ENCODE measurements around the gene NOD1. TPM values are rescaled to one million over a fixed set of nuclear protein-coding genes. Genes with fewer than 3 reads are reported as not detected.
"Not testable (repeated sequence)": the region's sequence is repeated elsewhere in the genome, so short reads cannot be mapped to it uniquely, and the experiment has no call there.

Gene NOD1
- total RNA-seq (10 to 100 TPM in 1 of 9 donors, 1 to 10 TPM in 8; 3.6 to 11.2 (median 6.9) TPM), polyA plus RNA-seq (10 to 100 TPM in 2 of 3 donors, 1 to 10 TPM in 1; 5.0 to 18.0 (median 10.9) TPM)
- long read RNA-seq, donor 1 = 0 reads
- long read RNA-seq, donor 2 = 0 reads
- long read RNA-seq, donor 3 = 0 reads
- long read RNA-seq, donor 4, partial matches to known transcripts = 0 of 4 reads
- long read RNA-seq, donor 4, other reads (novel, unspliced or antisense) = 4 of 4 reads
- long read RNA-seq, donor 5, full-length matches to known transcripts = 1 of 16 reads
- long read RNA-seq, donor 5, partial matches to known transcripts = 3 of 16 reads
- long read RNA-seq, donor 5, other reads (novel, unspliced or antisense) = 12 of 16 reads
- long read RNA-seq, donor 6, partial matches to known transcripts = 1 of 4 reads
- long read RNA-seq, donor 6, other reads (novel, unspliced or antisense) = 2 of 4 reads
- long read RNA-seq, donor 7 = 0 reads
- long read RNA-seq, donor 8 = 0 reads
- long read RNA-seq, donor 9, partial matches to known transcripts = 0 of 1 reads
- long read RNA-seq, donor 9, other reads (novel, unspliced or antisense) = 0 of 1 reads
- long read RNA-seq, donor 10 = 0 reads

GRCh38 chr7:30478349-30479201 lies at the start of gene NOD1:
TSS of gene NOD1 (minus strand) at chr7:30478784. CDS start at chr7:30456921, 21,863 bp downstream.
- 0 to 1% (median 1%) methylated on average over 10 to 77 of the region's 77 CpGs for WGBS, 4 donors
- no peaks in the 10 kb centered on the region for H3K9me3 ChIP-seq (replicated peaks in 1 of 3)
- H3K4me1 ChIP-seq (replicated peaks in 1 of 2) = peaks cover 0 to 36% of the 10 kb centered on the region in 2 donors
- peak; percentile 70 to 84 (median 75) for DNase-seq
- intact Hi-C loops (cut with DNase I) = no loop called here
- H3K36me3 ChIP-seq (replicated peaks in 1 of 2) = no peaks in the 10 kb centered on the region
- no peaks in the 10 kb centered on the region for H3K27me3 ChIP-seq
- TF ChIP-seq CTCF (IDR thresholded peaks at IDR 0.05) = peak in 3 of 6 experiments; percentile 5 to 31 (median 21)
- TF ChIP-seq POLR2A (IDR thresholded peaks at IDR 0.05) = peak; percentile 47 to 66
- peak within 1 kb of the TSS; percentile 26 to 63 (median 52) for H3K4me3 ChIP-seq
- peak within 1 kb of the TSS; percentile 73 to 93 (median 83) for H3K27ac ChIP-seq

GRCh38 chr7:30527297-30527696 lies 48.7 kb upstream of the NOD1 start:
- H3K36me3 ChIP-seq (replicated peaks in 1 of 2); DNase-seq; H3K4me3 ChIP-seq; H3K27ac ChIP-seq; H3K4me1 ChIP-seq (replicated peaks in 1 of 2); H3K9me3 ChIP-seq (replicated peaks in 1 of 3); H3K27me3 ChIP-seq; intact Hi-C loops (cut with DNase I): not testable (repeated sequence)
- 83 to 86% (median 86%) methylated on average over 1 of the region's 1 CpG for WGBS, 4 donors

GRCh38 chr7:30526163-30526562 lies 47.6 kb upstream of the NOD1 start:
- H3K27me3 ChIP-seq = no peaks in the 10 kb centered on the region
- no peaks in the 10 kb centered on the region for H3K9me3 ChIP-seq (replicated peaks in 1 of 3)
- DNase-seq = no peak
- no peak overlapping the region for H3K4me3 ChIP-seq
- peaks cover under 1 to 6% of the 10 kb centered on the region in 2 donors for H3K4me1 ChIP-seq (replicated peaks in 1 of 2)
- H3K27ac ChIP-seq = no peak overlapping the region
- TF ChIP-seq CTCF (IDR thresholded peaks at IDR 0.05) = no peak
- H3K36me3 ChIP-seq (replicated peaks in 1 of 2) = no peaks in the 10 kb centered on the region
- intact Hi-C loops (cut with DNase I) = no loop called here
- WGBS, 4 donors = 93 to 98% (median 96%) methylated on average over 4 of the region's 4 CpGs

GRCh38 chr7:30525429-30525828 lies 46.8 kb upstream of the NOD1 start:
- WGBS, 4 donors = 38 to 53% (median 46%) methylated on average over 5 of the region's 5 CpGs; no CpG with 5 or more reads in 1 of the 4 donors
- TF ChIP-seq CTCF (IDR thresholded peaks at IDR 0.05) = no peak
- TF ChIP-seq POLR2A (IDR thresholded peaks at IDR 0.05) = no peak
- intact Hi-C loops (cut with DNase I) = no loop called here

More at GRCh38 chr7:30525429-30525828, 46.8 kb upstream of the NOD1 start:
- no peak overlapping the region for H3K27ac ChIP-seq
- H3K9me3 ChIP-seq (replicated peaks in 1 of 3) = no peaks in the 10 kb centered on the region
- H3K4me1 ChIP-seq (replicated peaks in 1 of 2) = peaks cover 7 to 11% of the 10 kb centered on the region in 2 donors
- no peaks in the 10 kb centered on the region for H3K36me3 ChIP-seq (replicated peaks in 1 of 2)
- H3K4me3 ChIP-seq = no peak overlapping the region
- no peaks in the 10 kb centered on the region for H3K27me3 ChIP-seq
- peak; percentile 43 to 79 (median 68) for DNase-seq
